GM12878 (cell line): ENCODE data around the gene SLC22A23. TPM values are rescaled to one million over a fixed set of nuclear protein-coding genes. Genes with fewer than 3 reads are reported as not detected.
A peak's percentile ranks its signal among the peaks of the same experiment; 100 is the strongest.

Experiments used
- ATAC-seq: fragments of 200-7000 bp; cut with Tn5 transposase; 3 replicates; pipeline ENCODE4 v1.9.1; 2020; ENCODE audit warnings: mild to moderate bottlenecking, moderate library complexity
- BruUV-seq: library from RNA; stranded (reverse); fragments of 400-500 nt; replicated peaks from 2 replicates; lab custom pipeline; 2021; lab: Mats Ljungman, UMichigan
- CTCF ChIA-PET: fragments of 300-600 bp; sonication (Branson Sonifier 250); formaldehyde crosslinking; extraction: SDS; loops from one replicate; lab custom pipeline; 2021; ENCODE audit warnings: inconsistent platforms; lab: Yijun Ruan, JAX
- POLR2A ChIA-PET: fragments of 350-600 bp; formaldehyde crosslinking; extraction: SDS; loops from one replicate; lab custom pipeline; 2021; ENCODE audit warnings: inconsistent platforms; lab: Charles Lee
- RAD21 ChIA-PET: fragments of 300-600 bp; sonication (Branson Sonifier 250); formaldehyde crosslinking; loops from one replicate; lab custom pipeline; 2023; ENCODE audit warnings: antibody characterized with exemption; ENCODE audit not compliant: unreplicated experiment; lab: Charles Lee
- SMC1A ChIA-PET: fragments of 300-600 bp; sonication (Branson Sonifier 250); formaldehyde crosslinking; loops from one replicate; lab custom pipeline; 2023; ENCODE audit not compliant: unreplicated experiment, uncharacterized antibody; lab: Charles Lee
- DNase-seq: peaks from one replicate; pipeline ENCODE4 v3.0.0-alpha.2; 2011; ENCODE audit warnings: low read depth, low spot score
- FAIRE-seq: peaks from 3 replicates; lab custom pipeline; 2011; peaks lifted over from hg19 to GRCh38; lab: Jason Lieb, UNC
- H2AFZ ChIP-seq: 2 replicates; pipeline ENCODE4 v1.6.0; 2011; ENCODE audit warnings: low read depth, low read length, control low read depth; ENCODE audit not compliant: control insufficient read depth
- H3K27ac ChIP-seq: 2 replicates; pipeline ENCODE4 v1.5.1; 2011; ENCODE audit warnings: control low read depth; ENCODE audit not compliant: control insufficient read depth, insufficient read depth
- H3K27me3 ChIP-seq, 2 experiments: replicated peaks in 1 of 2; 2 replicates each; pipeline versions ENCODE4 v1.6.0 to v1.6.1; 2011; ENCODE audit warnings: low read length in 1 of 2; ENCODE audit not compliant: control insufficient read depth in 2 of 2, insufficient read depth in 2 of 2
- H3K36me3 ChIP-seq, 2 experiments: 2 replicates each; pipeline ENCODE4 v1.5.1; 2011; ENCODE audit warnings: low read length in 1 of 2; ENCODE audit not compliant: control insufficient read depth in 2 of 2, insufficient read depth in 2 of 2
- H3K4me1 ChIP-seq: 2 replicates; pipeline ENCODE4 v1.6.1; 2011; ENCODE audit warnings: mild to moderate bottlenecking, low read length, moderate library complexity, mixed read lengths; ENCODE audit not compliant: control insufficient read depth, insufficient read depth
- H3K4me2 ChIP-seq: 2 replicates; pipeline ENCODE4 v1.6.0; 2011; ENCODE audit warnings: control low read depth; ENCODE audit not compliant: control insufficient read depth, insufficient read depth
- H3K4me3 ChIP-seq: fragments of 200-600 bp; sonication (generic); 2 replicates; pipeline ENCODE4 v1.5.1; 2016
- H3K79me2 ChIP-seq: 2 replicates; pipeline ENCODE4 v1.6.0; 2011; ENCODE audit warnings: low read length; ENCODE audit not compliant: control insufficient read depth, insufficient read depth
- H3K9ac ChIP-seq: 2 replicates; pipeline ENCODE4 v1.8.0; 2011; ENCODE audit warnings: low read length, control low read depth, mixed read lengths; ENCODE audit not compliant: control insufficient read depth, insufficient read depth
- H3K9me3 ChIP-seq: replicated peaks from 3 replicates; pipeline ENCODE4 v1.5.1; 2011; ENCODE audit warnings: mild to moderate bottlenecking, low read length; ENCODE audit not compliant: control insufficient read depth, insufficient read depth
- H4K20me1 ChIP-seq: 2 replicates; pipeline ENCODE4 v1.6.0; 2011; ENCODE audit not compliant: control insufficient read depth, insufficient read depth
- BCL11A ChIP-seq: IDR thresholded peaks from 2 replicates; pipeline ENCODE4 v1.6.1; 2011; ENCODE audit warnings: low read depth, low read length
- BCLAF1 ChIP-seq: fragments of 450-650 bp; IDR thresholded peaks from 2 replicates; pipeline ENCODE4 v1.6.1; 2017; ENCODE audit warnings: antibody characterized with exemption, mild to moderate bottlenecking, moderate library complexity
- CBX3 ChIP-seq: fragments of 200-600 bp; sonication (generic); IDR thresholded peaks from 2 replicates; pipeline ENCODE4 v1.6.1; 2016; ENCODE audit warnings: low read depth, borderline replicate concordance
- ESRRA ChIP-seq: IDR thresholded peaks from 2 replicates; pipeline ENCODE4 v1.6.1; 2012; ENCODE audit warnings: mild to moderate bottlenecking, low read length, improper control_type of control experiment
- GABPA ChIP-seq: IDR thresholded peaks from 2 replicates; pipeline ENCODE4 v1.6.1; 2014; ENCODE audit warnings: antibody characterized with exemption, low read depth, mild to moderate bottlenecking, inconsistent platforms
- IRF3 ChIP-seq: fragments of 450-650 bp; IDR thresholded peaks from 2 replicates; pipeline ENCODE4 v1.6.1; 2014; ENCODE audit warnings: mild to moderate bottlenecking
- JUNB ChIP-seq: IDR thresholded peaks from 2 replicates; pipeline ENCODE4 v1.6.1; 2016; ENCODE audit warnings: antibody characterized with exemption, mild to moderate bottlenecking
- NR2C1 ChIP-seq: fragments of 450-650 bp; IDR thresholded peaks from 2 replicates; pipeline ENCODE4 v1.6.1; 2017; ENCODE audit warnings: antibody characterized with exemption, mild to moderate bottlenecking, moderate library complexity
- NR2C2 ChIP-seq: IDR thresholded peaks from 2 replicates; pipeline ENCODE4 v1.6.1; 2011; ENCODE audit warnings: borderline replicate concordance, low read depth; ENCODE audit not compliant: control insufficient read depth, insufficient read length
- REST ChIP-seq: IDR thresholded peaks from 2 replicates; pipeline ENCODE4 v1.6.1; 2012; ENCODE audit warnings: mild to moderate bottlenecking, low read depth, low read length
- ZNF274 ChIP-seq: IDR thresholded peaks from one replicate; pipeline ENCODE4 v1.8.0; 2011; ENCODE audit not compliant: insufficient read length, insufficient read depth
- WGBS: methylation state at CpG from one replicate; pipeline ENCODE4 v1.1.6; 2016; ENCODE audit warnings: low lambda C conversion rate; ENCODE audit not compliant: insufficient replicate concordance, insufficient coverage; ENCODE audit errors: missing lambda C conversion rate; 5-methylcytosine and 5-hydroxymethylcytosine counted together
- in situ Hi-C: fragments of 300-500 bp; cut with MboI; formaldehyde crosslinking; loops from 9 replicates; pipeline ENCODE4 v1.14.3; 2018; ENCODE audit warnings: mixed read lengths
- intact Hi-C: fragments of 100-400 bp; cut with micrococcal nuclease; formaldehyde crosslinking; loops from one replicate; pipeline ENCODE4 v1.14.2; 2022; ENCODE audit not compliant: unreplicated experiment
- polyA plus RNA-seq, 11 experiments: library from polyadenylated mRNA; depleted of rRNA in 4 of 11; unstranded in 6 of 11; stranded (reverse) in 5 of 11; fragments of >200 nt; fragmentation: Nextera tagmentation in 4 of 11; fragmentation: Illumina TruSeq in 1 of 11; extraction: Ambion mirVana in 4 of 11; extraction: Trizol in 1 of 11; gene quantifications; 1 replicate in 1 of 11; 2 replicates in 10 of 11; pipeline versions ENCODE4 v1.2.1 to v1.2.3, GENCODE V29; 2011 to 2016; ENCODE audit warnings: inconsistent platforms in 2 of 11, missing spikeins in 2 of 11, low read depth in 1 of 11
- total RNA-seq, 4 experiments: library from RNA; depleted of rRNA in 3 of 4; stranded (reverse); fragments of >200 nt in 3 of 4; fragmentation: Illumina TruSeq in 1 of 4; extraction: Trizol in 1 of 4; gene quantifications; 2 replicates each; pipeline versions ENCODE4 v1.2.1 to v1.2.3, GENCODE V29; 2013 to 2021

The SLC22A23 gene
- total and polyA plus RNA-seq, 10 of the 15 experiments (the other 5 are each of a cell fraction or from before 2014, with no cell fraction given) = 0.20 to 2.4 (median 0.74) TPM

GRCh38 chr6:3371222-3371949, 85.5 kb downstream of the SLC22A23 start (continued):
- TF ChIP-seq REST = no peak

GRCh38 chr6:3370361-3371221, 86.3 kb downstream of the SLC22A23 start:
- POLR2A ChIA-PET = interaction anchor here (0.6 to 2.4 kb wide), 5 partner anchors 9 to 468 kb away, joined by 3 to 17 read pairs (median 4); no protein-coding TSS in a partner anchor
- no peak for FAIRE-seq
- H3K27ac ChIP-seq = no peak overlapping the region
- no peak for TF ChIP-seq CBX3
- TF ChIP-seq ZNF274 = no peak
- TF ChIP-seq BCLAF1 = no peak
- TF ChIP-seq ESRRA = no peak
- no peak for TF ChIP-seq GABPA
- TF ChIP-seq JUNB = no peak
- no peak for TF ChIP-seq IRF3
- TF ChIP-seq NR2C1 = no peak
- no peak for TF ChIP-seq NR2C2
- TF ChIP-seq BCL11A = no peak

More at GRCh38 chr6:3370361-3371221, 86.3 kb downstream of the SLC22A23 start:
- H4K20me1 ChIP-seq = no peaks in the 10 kb centered on the region
- no peaks in the 10 kb centered on the region for H3K79me2 ChIP-seq
- intact Hi-C loops = no loop called here
- H3K9me3 ChIP-seq = no peaks in the 10 kb centered on the region
- SMC1A ChIA-PET = interaction anchor here (0.8 to 12.4 kb wide), 12 partner anchors 9 to 84 kb away, joined by 3 to 103 read pairs (median 4); no protein-coding TSS in a partner anchor
- in situ Hi-C loops = no loop called here
- no peak overlapping the region for H3K4me2 ChIP-seq
- 33% methylated on average over 15 of the region's 15 CpGs for WGBS
- no peaks in the 10 kb centered on the region for H3K27me3 ChIP-seq
- no peak overlapping the region for H3K4me3 ChIP-seq
- no peak overlapping the region for H2AFZ ChIP-seq
- CTCF ChIA-PET = interaction anchor here (0.5 to 1.5 kb wide), 6 partner anchors 9 to 82 kb away, joined by 3 to 7 read pairs (median 4); no protein-coding TSS in a partner anchor
- ATAC-seq (peak; percentile 19; the same call in 2 of the 3 replicates), DNase-seq (no peak)
- no peaks in the 10 kb centered on the region for H3K36me3 ChIP-seq
- RAD21 ChIA-PET = interaction anchor here (1.0 to 3.6 kb wide), 6 partner anchors 11 to 46 kb away, joined by 3 to 21 read pairs (median 4); no protein-coding TSS in a partner anchor
- H3K4me1 ChIP-seq = peaks cover 6% of the 10 kb centered on the region; the same call in 1 of the 2 replicates
- no peak overlapping the region for H3K9ac ChIP-seq
- BruUV-seq = no TSS peak
